Measurements from ENCODE around the gene GALNT16. TPM values are rescaled to one million over a fixed set of nuclear protein-coding genes. Genes with fewer than 3 reads are reported as not detected.

GALNT16 gene
- total and polyA plus RNA-seq, 3 donors from 2014 or later = 5.6 to 11.1 (median 6.3) TPM

DNA sequence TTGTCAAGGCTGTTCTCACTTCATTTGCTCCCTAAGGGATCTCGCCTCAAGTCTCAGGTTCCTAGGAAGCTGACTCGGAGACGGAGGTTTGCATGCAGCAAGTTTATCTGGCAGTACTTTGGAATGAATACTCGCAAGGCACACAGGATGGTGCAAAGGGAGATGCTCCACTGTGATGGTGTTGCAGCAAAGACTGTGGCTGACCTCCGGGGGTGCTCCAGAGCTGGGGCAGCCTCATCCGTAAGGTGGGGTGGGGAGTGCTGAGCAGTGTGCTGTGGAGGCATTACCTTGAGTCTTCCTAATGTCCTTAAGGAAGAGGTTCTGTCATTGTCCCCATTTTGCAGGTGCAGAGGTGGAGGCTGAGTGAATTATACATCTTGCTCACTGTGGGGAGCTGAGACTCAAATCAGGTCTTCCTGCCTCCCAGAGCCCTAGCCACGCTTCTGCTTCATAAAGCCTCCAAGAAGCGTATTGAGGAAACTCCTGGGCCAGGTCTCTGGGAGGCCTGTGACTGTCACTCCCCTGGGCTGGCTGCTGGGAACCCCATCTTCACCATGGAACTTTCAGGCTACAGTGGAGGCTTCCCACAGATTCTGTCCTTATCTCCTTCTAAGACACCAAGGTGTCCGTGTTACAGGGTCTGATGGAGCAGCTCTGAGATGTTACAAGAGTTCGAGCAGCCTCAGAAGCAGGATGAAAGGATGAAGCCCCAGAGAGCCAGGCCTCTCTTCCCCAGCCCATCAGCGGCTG, 39.5 kb downstream of the GALNT16 start:
- Histone ChIP-seq H3K27ac (no peak overlapping the region), H3K36me3 (ENCODE audit: low read depth, missing control alignments) (no peaks in the 10 kb centered on the region), H3K27me3 (no peaks in the 10 kb centered on the region), H3K4me3 (no peak overlapping the region), H3K4me1 (peaks cover 9% of the 10 kb centered on the region), H3K9me3 (no peaks in the 10 kb centered on the region)
- intact Hi-C loops (cut with DNase I; ENCODE audit: low total_unique reads) = no loop called here
- TF ChIP-seq, protein P1, sequence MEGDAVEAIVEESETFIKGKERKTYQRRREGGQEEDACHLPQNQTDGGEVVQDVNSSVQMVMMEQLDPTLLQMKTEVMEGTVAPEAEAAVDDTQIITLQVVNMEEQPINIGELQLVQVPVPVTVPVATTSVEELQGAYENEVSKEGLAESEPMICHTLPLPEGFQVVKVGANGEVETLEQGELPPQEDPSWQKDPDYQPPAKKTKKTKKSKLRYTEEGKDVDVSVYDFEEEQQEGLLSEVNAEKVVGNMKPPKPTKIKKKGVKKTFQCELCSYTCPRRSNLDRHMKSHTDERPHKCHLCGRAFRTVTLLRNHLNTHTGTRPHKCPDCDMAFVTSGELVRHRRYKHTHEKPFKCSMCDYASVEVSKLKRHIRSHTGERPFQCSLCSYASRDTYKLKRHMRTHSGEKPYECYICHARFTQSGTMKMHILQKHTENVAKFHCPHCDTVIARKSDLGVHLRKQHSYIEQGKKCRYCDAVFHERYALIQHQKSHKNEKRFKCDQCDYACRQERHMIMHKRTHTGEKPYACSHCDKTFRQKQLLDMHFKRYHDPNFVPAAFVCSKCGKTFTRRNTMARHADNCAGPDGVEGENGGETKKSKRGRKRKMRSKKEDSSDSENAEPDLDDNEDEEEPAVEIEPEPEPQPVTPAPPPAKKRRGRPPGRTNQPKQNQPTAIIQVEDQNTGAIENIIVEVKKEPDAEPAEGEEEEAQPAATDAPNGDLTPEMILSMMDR (IDR thresholded peaks at IDR 0.05) = no peak
- no peak for TF ChIP-seq POLR2A (IDR thresholded peaks at IDR 0.05)
- 67 to 85% methylated on average over 10 to 11 of the region's 11 CpGs for WGBS, 2 donors
- DNase-seq = no peak

DNA sequence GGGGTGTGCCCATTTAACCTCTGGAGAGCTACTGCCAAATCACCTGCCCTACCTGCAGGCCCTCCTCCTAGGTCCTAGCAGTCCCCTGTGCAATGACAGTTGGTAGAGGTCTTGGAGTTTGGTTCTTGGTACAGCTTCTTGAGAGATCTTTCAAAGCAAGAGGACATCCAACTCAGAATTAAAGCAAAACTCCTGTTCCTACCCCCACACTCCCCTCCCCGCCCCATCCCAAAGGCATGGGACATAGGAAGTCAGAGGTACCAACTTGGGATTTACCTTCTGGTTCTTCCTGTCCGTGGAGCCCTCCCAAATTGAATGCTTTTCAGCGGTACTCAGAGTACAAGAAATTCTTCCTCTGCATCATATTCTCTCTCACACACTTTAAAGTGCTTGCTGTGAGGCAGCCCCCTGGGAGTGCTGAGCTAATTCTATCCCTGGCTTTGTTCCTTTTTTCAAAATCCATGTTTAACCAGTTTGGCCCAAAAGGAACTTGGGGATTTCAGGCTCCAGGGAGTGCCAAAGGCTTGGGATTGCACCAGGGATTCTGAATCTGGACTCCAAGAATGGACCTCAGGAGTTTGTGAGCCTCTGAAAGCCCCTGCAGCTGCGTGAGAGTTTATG, 40.8 kb downstream of the GALNT16 start:
- H3K4me3 ChIP-seq = no peak overlapping the region
- DNase-seq = no peak
- 56 to 63% methylated on average over 4 of the region's 4 CpGs for WGBS, 2 donors

DNA sequence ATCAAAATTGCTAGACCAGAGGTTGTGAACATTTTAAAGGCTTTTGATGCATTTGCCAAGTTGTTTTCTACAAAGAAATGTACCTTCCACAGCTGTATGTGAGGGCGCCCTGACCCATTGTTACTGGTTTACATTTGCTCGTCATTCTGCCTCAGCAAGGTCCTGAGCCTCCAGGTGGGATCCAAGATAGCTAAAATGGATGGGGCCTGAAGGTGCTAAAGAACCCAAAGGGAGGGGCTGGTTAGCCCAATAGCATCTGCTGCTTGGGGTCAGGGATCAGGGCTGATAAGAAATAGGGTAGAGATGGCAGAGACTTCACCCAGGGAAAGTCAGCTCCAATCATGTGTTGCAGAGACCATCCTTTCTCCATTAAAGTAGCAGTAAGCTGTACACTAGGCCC, 43.1 kb downstream of the GALNT16 start:
- TF ChIP-seq, protein P1 (IDR thresholded peaks at IDR 0.05) = no peak
- no peak for TF ChIP-seq POLR2A (IDR thresholded peaks at IDR 0.05)
- WGBS, 2 donors = 88 to 89% methylated on average over 2 of the region's 2 CpGs
- H3K4me1 ChIP-seq = peaks cover 9% of the 10 kb centered on the region
- H3K27me3 ChIP-seq = no peaks in the 10 kb centered on the region
- no peak overlapping the region for H3K27ac ChIP-seq
- no peaks in the 10 kb centered on the region for H3K9me3 ChIP-seq
- intact Hi-C loops (cut with DNase I; ENCODE audit: low total_unique reads) = no loop called here
- H3K36me3 ChIP-seq (ENCODE audit: low read depth, missing control alignments) = no peaks in the 10 kb centered on the region
- no peak for DNase-seq
- no peak overlapping the region for H3K4me3 ChIP-seq

More for the DNA sequence above, 40.8 kb downstream of the GALNT16 start:
- Histone ChIP-seq H3K27me3 (no peaks in the 10 kb centered on the region), H3K4me1 (peaks cover 9% of the 10 kb centered on the region), H3K27ac (no peak overlapping the region), H3K9me3 (no peaks in the 10 kb centered on the region), H3K36me3 (ENCODE audit: low read depth, missing control alignments) (no peaks in the 10 kb centered on the region)
- no peak for TF ChIP-seq POLR2A (IDR thresholded peaks at IDR 0.05)
- TF ChIP-seq, protein P1 (IDR thresholded peaks at IDR 0.05) = no peak
- intact Hi-C loops (cut with DNase I; ENCODE audit: low total_unique reads) = no loop called here

DNA sequence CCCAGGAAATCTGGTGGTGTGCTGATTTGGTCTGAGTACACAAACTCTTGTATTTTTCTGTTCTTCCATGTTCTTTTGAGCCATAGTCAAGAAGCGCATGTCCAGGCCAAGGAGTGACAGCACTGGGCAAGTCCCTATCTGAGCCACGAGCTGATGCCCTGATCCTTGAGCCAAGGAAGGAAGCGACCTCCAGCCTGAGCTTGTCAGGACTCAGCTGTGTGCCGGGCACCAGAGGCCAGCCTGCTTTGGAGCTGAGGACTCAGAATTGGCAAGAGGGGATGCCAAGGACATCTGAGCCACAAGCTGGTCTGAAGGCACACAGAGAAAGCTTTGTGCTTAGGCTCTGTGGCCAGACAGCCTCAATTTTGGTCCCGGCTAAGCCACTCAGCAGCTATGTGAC, 52.6 kb downstream of the GALNT16 start:
- no peaks in the 10 kb centered on the region for H3K36me3 ChIP-seq (ENCODE audit: low read depth, missing control alignments)
- no peaks in the 10 kb centered on the region for H3K27me3 ChIP-seq
- no peak overlapping the region for H3K4me3 ChIP-seq
- TF ChIP-seq, protein P1 (IDR thresholded peaks at IDR 0.05) = no peak
- TF ChIP-seq POLR2A (IDR thresholded peaks at IDR 0.05) = no peak
- H3K27ac ChIP-seq = no peak overlapping the region
- DNase-seq = no peak
- no peaks in the 10 kb centered on the region for H3K9me3 ChIP-seq
- intact Hi-C loops (cut with DNase I; ENCODE audit: low total_unique reads) = no loop called here
- peaks cover 7% of the 10 kb centered on the region for H3K4me1 ChIP-seq
- WGBS, 2 donors = 56 to 93% methylated on average over 5 of the region's 5 CpGs
